DOHH2 (cell line): ENCODE measurements around the gene CMTR1.

Source experiments
- EZH2phosphoT487 ChIP-seq: fragments of 200-600 bp; sonication (generic); IDR thresholded peaks from 2 replicates; pipeline ENCODE4 v1.6.1; 2017; ENCODE audit warnings: borderline replicate concordance, mild to moderate bottlenecking, antibody characterized with exemption, low read length, moderate library complexity, mixed read lengths
- TF ChIP-seq, protein P1 (sequence below): fragments of 200-600 bp; sonication (generic); IDR thresholded peaks from one replicate; pipeline ENCODE4 v1.5.1; 2014; ENCODE audit warnings: antibody characterized with exemption, mild to moderate bottlenecking, low read depth, low read length; ENCODE audit not compliant: poor library complexity, severe bottlenecking

DNA sequence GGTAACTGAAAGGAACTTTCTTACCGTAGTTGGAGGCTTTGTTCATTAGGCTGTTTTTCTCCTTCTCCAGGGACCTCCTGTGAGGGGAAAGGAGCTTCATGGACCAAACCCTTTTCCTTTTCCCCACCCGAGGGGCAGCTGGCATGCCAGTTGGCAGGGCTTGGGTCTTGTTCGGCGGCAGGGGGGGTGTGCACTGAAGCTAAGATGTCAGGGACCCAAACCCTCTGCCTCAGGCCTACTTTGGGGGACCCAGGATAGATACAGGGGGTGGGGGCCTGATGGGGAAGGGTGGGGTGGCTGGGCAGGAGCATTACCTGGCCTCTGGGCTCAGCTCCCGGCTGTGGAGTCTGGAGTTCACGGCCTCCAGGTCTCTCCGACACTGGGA lies 51.8 kb downstream of the CMTR1 start:
- TF ChIP-seq, protein P1, sequence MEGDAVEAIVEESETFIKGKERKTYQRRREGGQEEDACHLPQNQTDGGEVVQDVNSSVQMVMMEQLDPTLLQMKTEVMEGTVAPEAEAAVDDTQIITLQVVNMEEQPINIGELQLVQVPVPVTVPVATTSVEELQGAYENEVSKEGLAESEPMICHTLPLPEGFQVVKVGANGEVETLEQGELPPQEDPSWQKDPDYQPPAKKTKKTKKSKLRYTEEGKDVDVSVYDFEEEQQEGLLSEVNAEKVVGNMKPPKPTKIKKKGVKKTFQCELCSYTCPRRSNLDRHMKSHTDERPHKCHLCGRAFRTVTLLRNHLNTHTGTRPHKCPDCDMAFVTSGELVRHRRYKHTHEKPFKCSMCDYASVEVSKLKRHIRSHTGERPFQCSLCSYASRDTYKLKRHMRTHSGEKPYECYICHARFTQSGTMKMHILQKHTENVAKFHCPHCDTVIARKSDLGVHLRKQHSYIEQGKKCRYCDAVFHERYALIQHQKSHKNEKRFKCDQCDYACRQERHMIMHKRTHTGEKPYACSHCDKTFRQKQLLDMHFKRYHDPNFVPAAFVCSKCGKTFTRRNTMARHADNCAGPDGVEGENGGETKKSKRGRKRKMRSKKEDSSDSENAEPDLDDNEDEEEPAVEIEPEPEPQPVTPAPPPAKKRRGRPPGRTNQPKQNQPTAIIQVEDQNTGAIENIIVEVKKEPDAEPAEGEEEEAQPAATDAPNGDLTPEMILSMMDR, result no peak
- no peak for TF ChIP-seq EZH2phosphoT487
